Measurements from ENCODE around the gene ATM. TPM values are rescaled to one million over a fixed set of nuclear protein-coding genes. Genes with fewer than 3 reads are reported as not detected.

Gene ATM
- total and polyA plus RNA-seq, 10 of the 15 experiments (the other 5 are each of a cell fraction or from before 2014, with no cell fraction given) = 10.0 to 91.5 (median 40.2) TPM

DNA sequence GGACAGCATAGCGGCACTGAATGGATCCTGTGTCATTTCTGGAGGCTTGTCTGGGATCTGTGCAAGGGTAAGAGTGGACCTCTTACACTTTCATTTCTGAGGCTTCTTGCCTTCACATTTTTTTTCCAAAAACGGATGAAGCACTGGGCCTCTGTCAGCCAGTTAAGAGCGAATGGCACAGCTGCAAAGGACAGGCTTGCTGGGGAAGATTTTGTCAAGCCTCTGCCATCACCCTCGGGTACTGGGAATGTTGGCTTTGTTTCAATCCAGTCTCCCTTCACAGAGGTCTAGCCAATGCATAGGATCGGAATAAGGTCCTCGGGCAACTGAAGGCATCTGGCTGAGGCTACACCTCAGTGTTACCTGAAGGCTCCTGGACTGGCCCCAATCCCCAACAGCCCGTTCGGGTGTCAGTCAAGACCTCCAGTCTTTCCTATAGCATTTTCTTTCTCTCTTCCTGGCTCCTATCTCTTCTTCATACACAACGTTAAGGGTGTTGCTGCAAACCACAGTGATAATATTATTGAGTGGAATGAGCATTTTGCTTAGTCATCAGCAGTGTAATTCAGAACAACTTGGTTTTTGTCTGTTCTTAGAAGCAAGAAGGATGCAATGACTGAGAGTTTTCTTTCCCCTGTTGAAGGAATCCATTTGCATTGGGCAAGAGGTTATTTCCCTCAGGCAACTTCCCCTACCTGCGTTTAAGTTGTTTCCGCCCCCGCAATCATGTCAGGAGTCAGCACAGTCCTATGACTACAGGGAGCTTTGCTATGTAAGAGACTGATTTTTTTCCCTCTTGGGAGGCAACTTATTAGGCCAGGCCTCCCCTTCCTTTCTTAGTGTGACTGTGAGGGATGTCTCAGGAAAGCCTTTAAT, 23.2 kb upstream of the ATM start (continued):
- TF ChIP-seq, protein P1, sequence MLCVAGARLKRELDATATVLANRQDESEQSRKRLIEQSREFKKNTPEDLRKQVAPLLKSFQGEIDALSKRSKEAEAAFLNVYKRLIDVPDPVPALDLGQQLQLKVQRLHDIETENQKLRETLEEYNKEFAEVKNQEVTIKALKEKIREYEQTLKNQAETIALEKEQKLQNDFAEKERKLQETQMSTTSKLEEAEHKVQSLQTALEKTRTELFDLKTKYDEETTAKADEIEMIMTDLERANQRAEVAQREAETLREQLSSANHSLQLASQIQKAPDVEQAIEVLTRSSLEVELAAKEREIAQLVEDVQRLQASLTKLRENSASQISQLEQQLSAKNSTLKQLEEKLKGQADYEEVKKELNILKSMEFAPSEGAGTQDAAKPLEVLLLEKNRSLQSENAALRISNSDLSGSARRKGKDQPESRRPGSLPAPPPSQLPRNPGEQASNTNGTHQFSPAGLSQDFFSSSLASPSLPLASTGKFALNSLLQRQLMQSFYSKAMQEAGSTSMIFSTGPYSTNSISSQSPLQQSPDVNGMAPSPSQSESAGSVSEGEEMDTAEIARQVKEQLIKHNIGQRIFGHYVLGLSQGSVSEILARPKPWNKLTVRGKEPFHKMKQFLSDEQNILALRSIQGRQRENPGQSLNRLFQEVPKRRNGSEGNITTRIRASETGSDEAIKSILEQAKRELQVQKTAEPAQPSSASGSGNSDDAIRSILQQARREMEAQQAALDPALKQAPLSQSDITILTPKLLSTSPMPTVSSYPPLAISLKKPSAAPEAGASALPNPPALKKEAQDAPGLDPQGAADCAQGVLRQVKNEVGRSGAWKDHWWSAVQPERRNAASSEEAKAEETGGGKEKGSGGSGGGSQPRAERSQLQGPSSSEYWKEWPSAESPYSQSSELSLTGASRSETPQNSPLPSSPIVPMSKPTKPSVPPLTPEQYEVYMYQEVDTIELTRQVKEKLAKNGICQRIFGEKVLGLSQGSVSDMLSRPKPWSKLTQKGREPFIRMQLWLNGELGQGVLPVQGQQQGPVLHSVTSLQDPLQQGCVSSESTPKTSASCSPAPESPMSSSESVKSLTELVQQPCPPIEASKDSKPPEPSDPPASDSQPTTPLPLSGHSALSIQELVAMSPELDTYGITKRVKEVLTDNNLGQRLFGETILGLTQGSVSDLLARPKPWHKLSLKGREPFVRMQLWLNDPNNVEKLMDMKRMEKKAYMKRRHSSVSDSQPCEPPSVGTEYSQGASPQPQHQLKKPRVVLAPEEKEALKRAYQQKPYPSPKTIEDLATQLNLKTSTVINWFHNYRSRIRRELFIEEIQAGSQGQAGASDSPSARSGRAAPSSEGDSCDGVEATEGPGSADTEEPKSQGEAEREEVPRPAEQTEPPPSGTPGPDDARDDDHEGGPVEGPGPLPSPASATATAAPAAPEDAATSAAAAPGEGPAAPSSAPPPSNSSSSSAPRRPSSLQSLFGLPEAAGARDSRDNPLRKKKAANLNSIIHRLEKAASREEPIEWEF (IDR thresholded peaks at IDR 0.05; ENCODE audit: insufficient replicate concordance, low read depth, low read length) = no peak
- TF ChIP-seq NFYA (IDR thresholded peaks at IDR 0.05; ENCODE audit: borderline replicate concordance, low read depth, low read length) (no peak), ZNF24 (IDR thresholded peaks at IDR 0.05) (0 out of 2 replicates have a peak, but pooled peaks have one; percentile 52), SUZ12 (IDR thresholded peaks at IDR 0.05; ENCODE audit: unreplicated experiment) (no peak), NBN (IDR thresholded peaks at IDR 0.05) (0 out of 2 replicates have a peak, but pooled peaks have one; percentile 44), MXI1 (IDR thresholded peaks at IDR 0.05; ENCODE audit: low read depth, low read length) (no peak), NRF1 (conservative IDR thresholded peaks at IDR 0.05; ENCODE audit: low read depth, low read length) (no peak), BCL11A (IDR thresholded peaks at IDR 0.05; ENCODE audit: low read depth, low read length) (no peak), EP300 (IDR thresholded peaks at IDR 0.05; ENCODE audit: borderline replicate concordance in 1 of 2, control insufficient read depth in 1 of 2, low read depth in 2 of 2, low read length in 2 of 2) (no peak), TAF1 (IDR thresholded peaks at IDR 0.05; ENCODE audit: borderline replicate concordance, low read depth, low read length) (no peak), CBX5 (IDR thresholded peaks at IDR 0.05; ENCODE audit: low read depth) (0 out of 2 replicates have a peak, but pooled peaks have one; percentile 73), ZNF207 (IDR thresholded peaks at IDR 0.05; ENCODE audit: borderline replicate concordance) (no peak)
- TF ChIP-seq, protein P2, sequence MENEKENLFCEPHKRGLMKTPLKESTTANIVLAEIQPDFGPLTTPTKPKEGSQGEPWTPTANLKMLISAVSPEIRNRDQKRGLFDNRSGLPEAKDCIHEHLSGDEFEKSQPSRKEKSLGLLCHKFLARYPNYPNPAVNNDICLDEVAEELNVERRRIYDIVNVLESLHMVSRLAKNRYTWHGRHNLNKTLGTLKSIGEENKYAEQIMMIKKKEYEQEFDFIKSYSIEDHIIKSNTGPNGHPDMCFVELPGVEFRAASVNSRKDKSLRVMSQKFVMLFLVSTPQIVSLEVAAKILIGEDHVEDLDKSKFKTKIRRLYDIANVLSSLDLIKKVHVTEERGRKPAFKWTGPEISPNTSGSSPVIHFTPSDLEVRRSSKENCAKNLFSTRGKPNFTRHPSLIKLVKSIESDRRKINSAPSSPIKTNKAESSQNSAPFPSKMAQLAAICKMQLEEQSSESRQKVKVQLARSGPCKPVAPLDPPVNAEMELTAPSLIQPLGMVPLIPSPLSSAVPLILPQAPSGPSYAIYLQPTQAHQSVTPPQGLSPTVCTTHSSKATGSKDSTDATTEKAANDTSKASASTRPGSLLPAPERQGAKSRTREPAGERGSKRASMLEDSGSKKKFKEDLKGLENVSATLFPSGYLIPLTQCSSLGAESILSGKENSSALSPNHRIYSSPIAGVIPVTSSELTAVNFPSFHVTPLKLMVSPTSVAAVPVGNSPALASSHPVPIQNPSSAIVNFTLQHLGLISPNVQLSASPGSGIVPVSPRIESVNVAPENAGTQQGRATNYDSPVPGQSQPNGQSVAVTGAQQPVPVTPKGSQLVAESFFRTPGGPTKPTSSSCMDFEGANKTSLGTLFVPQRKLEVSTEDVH (IDR thresholded peaks at IDR 0.05; ENCODE audit: low read depth, partially characterized antibody) = no peak
- TF ChIP-seq, protein P3, sequence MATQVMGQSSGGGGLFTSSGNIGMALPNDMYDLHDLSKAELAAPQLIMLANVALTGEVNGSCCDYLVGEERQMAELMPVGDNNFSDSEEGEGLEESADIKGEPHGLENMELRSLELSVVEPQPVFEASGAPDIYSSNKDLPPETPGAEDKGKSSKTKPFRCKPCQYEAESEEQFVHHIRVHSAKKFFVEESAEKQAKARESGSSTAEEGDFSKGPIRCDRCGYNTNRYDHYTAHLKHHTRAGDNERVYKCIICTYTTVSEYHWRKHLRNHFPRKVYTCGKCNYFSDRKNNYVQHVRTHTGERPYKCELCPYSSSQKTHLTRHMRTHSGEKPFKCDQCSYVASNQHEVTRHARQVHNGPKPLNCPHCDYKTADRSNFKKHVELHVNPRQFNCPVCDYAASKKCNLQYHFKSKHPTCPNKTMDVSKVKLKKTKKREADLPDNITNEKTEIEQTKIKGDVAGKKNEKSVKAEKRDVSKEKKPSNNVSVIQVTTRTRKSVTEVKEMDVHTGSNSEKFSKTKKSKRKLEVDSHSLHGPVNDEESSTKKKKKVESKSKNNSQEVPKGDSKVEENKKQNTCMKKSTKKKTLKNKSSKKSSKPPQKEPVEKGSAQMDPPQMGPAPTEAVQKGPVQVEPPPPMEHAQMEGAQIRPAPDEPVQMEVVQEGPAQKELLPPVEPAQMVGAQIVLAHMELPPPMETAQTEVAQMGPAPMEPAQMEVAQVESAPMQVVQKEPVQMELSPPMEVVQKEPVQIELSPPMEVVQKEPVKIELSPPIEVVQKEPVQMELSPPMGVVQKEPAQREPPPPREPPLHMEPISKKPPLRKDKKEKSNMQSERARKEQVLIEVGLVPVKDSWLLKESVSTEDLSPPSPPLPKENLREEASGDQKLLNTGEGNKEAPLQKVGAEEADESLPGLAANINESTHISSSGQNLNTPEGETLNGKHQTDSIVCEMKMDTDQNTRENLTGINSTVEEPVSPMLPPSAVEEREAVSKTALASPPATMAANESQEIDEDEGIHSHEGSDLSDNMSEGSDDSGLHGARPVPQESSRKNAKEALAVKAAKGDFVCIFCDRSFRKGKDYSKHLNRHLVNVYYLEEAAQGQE (IDR thresholded peaks at IDR 0.05; ENCODE audit: low read depth, low read length) = no peak
- TF ChIP-seq, protein P4, sequence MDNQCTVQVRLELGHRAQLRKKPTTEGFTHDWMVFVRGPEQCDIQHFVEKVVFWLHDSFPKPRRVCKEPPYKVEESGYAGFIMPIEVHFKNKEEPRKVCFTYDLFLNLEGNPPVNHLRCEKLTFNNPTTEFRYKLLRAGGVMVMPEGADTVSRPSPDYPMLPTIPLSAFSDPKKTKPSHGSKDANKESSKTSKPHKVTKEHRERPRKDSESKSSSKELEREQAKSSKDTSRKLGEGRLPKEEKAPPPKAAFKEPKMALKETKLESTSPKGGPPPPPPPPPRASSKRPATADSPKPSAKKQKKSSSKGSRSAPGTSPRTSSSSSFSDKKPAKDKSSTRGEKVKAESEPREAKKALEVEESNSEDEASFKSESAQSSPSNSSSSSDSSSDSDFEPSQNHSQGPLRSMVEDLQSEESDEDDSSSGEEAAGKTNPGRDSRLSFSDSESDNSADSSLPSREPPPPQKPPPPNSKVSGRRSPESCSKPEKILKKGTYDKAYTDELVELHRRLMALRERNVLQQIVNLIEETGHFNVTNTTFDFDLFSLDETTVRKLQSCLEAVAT (IDR thresholded peaks at IDR 0.05) = no peak

Data from GM12878 (cell line).